HG02642 (cell line): ENCODE data around the gene NDUFA8.
A peak's percentile ranks its signal among the peaks of the same experiment; 100 is the strongest.

Source experiments
- ATAC-seq: cut with Tn5 transposase; IDR thresholded peaks from one replicate; pipeline ENCODE4 v1.9.1; 2021; ENCODE audit warnings: mild to moderate bottlenecking; ENCODE audit not compliant: unreplicated experiment, poor library complexity

Gene NDUFA8

GRCh38 chr9:122107291-122107805, 52.2 kb downstream of the NDUFA8 start:
- no peak for ATAC-seq

DNA sequence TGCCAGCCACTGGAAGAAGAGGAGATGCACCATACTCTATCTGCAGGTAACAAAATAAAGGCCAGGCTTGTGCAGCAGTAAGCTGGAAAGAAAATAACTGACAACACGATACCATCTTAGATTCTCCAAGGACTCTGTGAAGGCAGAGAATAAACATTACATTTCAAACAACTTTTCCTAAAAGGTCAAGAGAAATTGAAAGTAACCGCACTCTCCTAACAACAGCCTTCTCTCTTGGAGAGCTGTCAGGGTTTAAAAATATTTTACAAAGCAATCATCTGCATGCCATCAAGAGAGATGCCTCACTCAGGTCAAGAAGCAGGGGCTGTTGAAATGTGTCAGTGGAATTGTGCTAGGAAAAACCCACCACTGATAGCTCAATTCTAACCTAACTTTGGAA, 53.0 kb downstream of the NDUFA8 start:
- no peak for ATAC-seq

- ATAC-seq, result no peak
Measured at GRCh38 chr9:122103985-122104384, 55.6 kb downstream of the NDUFA8 start.

DNA sequence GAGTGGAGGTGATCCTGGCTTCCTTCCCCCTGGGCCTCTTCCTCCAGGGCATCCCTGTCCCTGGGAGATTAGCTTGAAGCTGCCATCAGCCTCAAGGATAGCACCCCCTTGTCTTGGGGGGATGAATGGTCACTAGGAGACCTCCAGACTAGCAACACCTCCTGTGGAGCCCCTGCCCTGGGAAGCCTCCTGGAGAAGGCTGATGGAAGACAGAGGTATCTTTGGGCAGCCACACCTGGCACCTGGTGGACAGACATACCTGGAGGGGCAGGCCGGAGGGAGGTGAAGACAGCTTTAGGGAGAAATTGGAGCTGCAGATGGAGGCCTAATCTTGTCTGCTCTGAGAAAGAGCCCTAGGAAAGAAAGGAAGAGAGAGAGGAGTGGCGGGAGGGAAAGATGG, 57.4 kb downstream of the NDUFA8 start:
- ATAC-seq, result no peak

DNA sequence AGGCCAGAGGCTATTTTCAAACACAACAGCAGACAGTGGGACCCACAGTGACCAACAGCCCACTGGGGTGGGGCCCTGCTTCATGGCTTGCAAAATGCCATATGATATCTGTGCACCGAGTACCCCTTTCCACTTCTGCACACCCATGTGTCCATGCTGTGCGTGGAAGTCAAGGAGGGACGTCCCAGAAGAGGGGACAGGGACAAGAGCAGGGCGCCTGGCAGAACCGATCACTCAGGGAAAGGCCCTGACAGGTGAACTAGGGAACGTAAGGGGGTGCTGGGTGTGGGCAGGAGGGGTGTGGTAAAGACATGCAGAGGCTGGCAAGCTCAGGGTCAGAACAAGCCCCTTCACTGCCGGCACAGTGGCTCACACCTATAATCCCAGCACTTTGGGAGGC, 58.8 kb downstream of the NDUFA8 start:
- no peak for ATAC-seq

DNA sequence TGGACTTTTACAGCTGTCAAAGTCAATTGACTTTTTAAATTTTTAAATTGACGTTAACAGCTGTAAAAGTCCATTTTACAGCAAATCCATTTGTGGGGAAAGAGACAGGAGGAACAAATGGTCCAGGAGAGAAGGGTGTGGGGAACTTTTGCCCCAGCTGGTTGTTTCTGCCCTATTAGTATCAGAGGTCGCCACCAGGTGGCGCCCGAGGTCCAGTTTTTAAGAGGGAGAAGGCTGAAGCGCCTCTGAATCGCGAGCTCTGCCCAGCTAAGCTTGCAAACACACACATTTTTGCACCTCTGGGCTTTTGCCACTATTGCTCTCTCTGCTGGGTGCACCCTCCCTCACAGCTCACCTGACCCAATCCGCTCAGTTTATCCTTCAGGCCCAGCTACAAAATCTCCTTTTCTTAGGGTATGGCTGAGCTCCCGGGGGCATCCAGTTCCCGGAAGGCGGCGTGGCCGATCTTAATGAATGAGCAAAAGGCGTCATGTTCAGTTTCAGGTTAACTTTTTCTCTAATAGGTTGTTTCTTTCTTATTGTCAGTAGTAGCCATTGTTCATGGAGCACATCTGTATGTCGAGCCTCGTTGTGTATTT, 60.2 kb downstream of the NDUFA8 start:
- ATAC-seq, result peak; percentile 76

GRCh38 chr9:122097679-122098315, 61.8 kb downstream of the NDUFA8 start:
- no peak for ATAC-seq

DNA sequence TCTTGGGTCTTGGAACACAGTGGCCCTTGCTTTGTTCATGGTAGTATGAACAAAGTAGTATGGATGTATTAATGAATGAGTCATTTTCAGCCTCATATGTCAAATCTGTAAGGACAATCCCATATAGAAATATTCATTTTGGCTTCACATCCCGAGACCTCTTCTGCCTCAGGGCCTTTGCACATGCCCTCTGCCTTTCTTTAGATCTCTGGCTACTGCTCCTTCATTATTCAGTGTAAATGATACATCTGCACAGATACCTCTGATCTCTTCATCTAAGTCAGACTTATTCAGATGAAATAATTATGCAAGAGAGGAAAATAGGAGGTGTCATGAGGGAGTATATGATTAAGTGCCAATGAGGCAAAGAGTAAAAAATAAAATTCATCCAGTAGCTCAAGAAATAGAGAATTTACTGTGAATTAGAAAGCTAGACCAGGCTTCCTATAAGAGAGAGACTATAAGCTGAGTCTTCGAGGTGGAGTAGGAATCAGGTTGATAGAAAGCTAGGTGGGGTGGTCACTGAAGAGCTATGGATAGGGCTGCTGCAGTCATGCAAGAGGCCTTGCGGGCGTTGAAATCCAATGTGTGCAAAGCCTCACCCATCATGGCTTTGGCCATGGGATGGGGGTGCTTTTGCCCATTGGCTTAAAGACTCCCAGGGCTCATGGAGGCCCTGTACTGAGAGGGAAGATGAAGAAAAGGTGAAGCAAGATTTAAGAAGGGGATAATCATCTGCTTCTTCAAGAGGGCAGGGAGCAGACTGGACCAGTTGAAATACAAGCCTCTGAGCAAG, 62.8 kb downstream of the NDUFA8 start:
- no peak for ATAC-seq

GRCh38 chr9:122095010-122095767, 64.4 kb downstream of the NDUFA8 start:
- no peak for ATAC-seq
